NCI-H2107 treated with DMSO at 0.1 percent for 48 hours (cell line): Measurements from ENCODE around the gene EGR1.
"Not testable (repeated sequence)": the region's sequence is repeated elsewhere in the genome, so short reads cannot be mapped to it uniquely, and the experiment has no call there.

Experiments
- DNase-seq: peaks from one replicate; lab custom pipeline; 2025; ENCODE audit not compliant: unreplicated experiment; lab: John Stamatoyannopoulos, UW

The EGR1 gene

GRCh38 chr5:138506370-138507306 is 41.4 kb downstream of the EGR1 start:
- no peak for DNase-seq

GRCh38 chr5:138507485-138507884 is 42.2 kb downstream of the EGR1 start:
- DNase-seq: not testable (repeated sequence)

DNA sequence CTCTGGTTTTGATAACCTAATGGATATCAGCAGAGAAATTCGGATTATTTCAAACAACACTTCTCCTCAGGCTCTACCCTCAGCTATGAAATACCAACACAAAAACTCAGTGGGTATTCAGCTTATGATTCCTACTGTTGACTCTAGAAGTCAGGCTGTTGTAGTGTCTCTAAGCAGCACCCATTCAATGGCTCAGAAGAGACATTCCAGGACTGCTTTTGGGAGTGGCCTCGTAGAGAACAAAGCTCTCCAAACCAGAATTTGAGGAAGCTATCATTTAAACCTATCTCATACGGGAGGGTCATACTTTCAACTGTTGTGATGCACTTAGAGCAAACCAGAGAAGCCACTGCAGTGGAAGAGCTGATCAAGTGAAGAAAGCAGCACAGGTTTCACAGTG is 43.7 kb downstream of the EGR1 start:
- no peak for DNase-seq

- no peak for DNase-seq
These were observed 48.7 kb downstream of the EGR1 start for GRCh38 chr5:138514021-138514420.

DNA sequence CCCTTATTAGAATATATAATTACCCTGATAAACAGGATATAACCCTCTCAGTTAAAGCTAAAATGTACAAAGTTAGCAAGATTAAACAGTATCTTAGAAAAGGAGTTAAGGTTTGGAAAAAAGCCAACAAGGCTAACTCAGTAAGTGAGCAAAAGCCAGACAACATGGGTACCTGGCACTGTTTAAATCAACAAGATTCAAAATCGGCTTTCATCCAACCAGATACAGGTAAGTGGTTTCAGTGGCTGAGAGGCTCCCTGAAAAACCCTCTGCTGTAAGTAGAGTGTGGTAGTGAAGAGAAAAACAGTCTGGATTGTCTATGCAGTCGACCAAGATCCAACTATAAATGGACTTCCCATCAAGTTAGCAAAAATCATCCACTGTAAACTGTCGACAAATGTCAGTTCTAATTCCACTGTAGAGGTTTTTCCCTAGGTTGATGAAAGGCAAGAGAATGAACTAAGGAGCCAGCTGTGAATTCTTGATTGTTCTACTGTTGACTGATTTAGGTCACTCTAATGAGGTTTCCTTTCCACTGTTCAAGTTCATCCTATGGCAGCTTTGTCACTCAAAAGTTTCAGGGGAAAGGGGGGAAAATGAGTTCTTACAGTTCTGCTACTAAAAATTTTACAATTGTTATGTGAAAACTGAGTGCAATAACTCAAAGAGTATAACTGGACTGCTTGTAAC is 50.4 kb downstream of the EGR1 start:
- no peak for DNase-seq

DNA sequence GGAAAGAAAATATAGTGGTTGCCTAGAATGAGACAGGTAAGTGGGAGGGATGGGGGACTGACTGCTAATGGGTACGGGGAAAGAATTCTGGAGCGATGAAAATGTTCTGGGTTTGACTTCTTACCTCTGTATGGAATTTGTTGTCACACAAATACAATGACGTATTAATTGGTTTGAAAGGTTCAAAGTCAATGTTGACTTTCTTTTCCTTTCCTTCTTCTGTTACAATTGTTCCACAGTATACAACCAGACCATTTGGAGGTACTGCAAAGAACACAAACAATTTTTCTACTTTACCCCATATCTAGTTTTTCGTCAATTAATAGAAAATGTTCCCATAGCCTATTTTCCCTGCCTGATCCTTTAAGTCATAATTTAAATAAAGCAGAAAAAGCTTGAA is 52.2 kb downstream of the EGR1 start:
- DNase-seq: no peak
